Cardiac fibroblast (primary cell): Measurements from ENCODE around the gene HOXD12.

Experiments used
- DNase-seq, 2 donors: peaks; one replicate each; pipeline versions ENCODE4 v3.0.0 to v3.0.0-alpha.2; 2010; ENCODE audit warnings: low read depth in 2 of 2
- H3K4me3 ChIP-seq, 2 donors: replicated peaks in 1 of 2; 1 replicate in 1 of 2; 2 replicates in 1 of 2; pipeline ENCODE4 v1.5.1; 2011; ENCODE audit warnings: low read depth in 2 of 2, low read length in 2 of 2, mild to moderate bottlenecking in 2 of 2, moderate library complexity in 1 of 2
- TF ChIP-seq, protein P1 (sequence below): IDR thresholded peaks from one replicate; pipeline ENCODE4 v1.5.1; 2011; ENCODE audit warnings: low read depth, mild to moderate bottlenecking, low read length, inconsistent platforms

HOXD12 gene

DNA sequence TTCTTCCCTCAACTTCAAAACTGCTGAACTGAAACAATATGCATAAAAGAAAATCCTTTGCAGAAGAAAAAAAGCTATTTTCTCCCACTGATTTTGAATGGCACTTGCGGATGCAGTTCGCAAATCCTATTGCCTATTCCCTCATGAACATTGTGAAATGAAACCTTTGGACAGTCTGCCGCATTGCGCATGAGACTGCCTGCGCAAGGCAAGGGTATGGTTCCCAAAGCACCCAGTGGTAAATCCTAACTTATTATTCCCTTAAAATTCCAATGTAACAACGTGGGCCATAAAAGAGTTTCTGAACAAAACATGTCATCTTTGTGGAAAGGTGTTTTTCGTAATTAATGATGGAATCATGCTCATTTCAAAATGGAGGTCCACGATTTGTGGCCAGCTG lies 38.3 kb downstream of the HOXD12 start:
- TF ChIP-seq, protein P1, sequence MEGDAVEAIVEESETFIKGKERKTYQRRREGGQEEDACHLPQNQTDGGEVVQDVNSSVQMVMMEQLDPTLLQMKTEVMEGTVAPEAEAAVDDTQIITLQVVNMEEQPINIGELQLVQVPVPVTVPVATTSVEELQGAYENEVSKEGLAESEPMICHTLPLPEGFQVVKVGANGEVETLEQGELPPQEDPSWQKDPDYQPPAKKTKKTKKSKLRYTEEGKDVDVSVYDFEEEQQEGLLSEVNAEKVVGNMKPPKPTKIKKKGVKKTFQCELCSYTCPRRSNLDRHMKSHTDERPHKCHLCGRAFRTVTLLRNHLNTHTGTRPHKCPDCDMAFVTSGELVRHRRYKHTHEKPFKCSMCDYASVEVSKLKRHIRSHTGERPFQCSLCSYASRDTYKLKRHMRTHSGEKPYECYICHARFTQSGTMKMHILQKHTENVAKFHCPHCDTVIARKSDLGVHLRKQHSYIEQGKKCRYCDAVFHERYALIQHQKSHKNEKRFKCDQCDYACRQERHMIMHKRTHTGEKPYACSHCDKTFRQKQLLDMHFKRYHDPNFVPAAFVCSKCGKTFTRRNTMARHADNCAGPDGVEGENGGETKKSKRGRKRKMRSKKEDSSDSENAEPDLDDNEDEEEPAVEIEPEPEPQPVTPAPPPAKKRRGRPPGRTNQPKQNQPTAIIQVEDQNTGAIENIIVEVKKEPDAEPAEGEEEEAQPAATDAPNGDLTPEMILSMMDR, result no peak
- no peak overlapping the region for H3K4me3 ChIP-seq
- no peak for DNase-seq

- TF ChIP-seq, protein P1, result no peak
- DNase-seq, result no peak
- no peak overlapping the region for H3K4me3 ChIP-seq
Measured at GRCh38 chr2:176138526-176138922, 38.9 kb downstream of the HOXD12 start.

- DNase-seq, result no peak
- no peak overlapping the region for H3K4me3 ChIP-seq
- TF ChIP-seq, protein P1, result no peak
Measured at GRCh38 chr2:176138923-176139660, 39.5 kb downstream of the HOXD12 start.

GRCh38 chr2:176139661-176140512 lies 40.3 kb downstream of the HOXD12 start:
- peak overlapping the region in 1 of 2 donors; percentile 52 for H3K4me3 ChIP-seq
- TF ChIP-seq, protein P1, result no peak
- peak in 1 of 2 donors; percentile 33 for DNase-seq

DNA sequence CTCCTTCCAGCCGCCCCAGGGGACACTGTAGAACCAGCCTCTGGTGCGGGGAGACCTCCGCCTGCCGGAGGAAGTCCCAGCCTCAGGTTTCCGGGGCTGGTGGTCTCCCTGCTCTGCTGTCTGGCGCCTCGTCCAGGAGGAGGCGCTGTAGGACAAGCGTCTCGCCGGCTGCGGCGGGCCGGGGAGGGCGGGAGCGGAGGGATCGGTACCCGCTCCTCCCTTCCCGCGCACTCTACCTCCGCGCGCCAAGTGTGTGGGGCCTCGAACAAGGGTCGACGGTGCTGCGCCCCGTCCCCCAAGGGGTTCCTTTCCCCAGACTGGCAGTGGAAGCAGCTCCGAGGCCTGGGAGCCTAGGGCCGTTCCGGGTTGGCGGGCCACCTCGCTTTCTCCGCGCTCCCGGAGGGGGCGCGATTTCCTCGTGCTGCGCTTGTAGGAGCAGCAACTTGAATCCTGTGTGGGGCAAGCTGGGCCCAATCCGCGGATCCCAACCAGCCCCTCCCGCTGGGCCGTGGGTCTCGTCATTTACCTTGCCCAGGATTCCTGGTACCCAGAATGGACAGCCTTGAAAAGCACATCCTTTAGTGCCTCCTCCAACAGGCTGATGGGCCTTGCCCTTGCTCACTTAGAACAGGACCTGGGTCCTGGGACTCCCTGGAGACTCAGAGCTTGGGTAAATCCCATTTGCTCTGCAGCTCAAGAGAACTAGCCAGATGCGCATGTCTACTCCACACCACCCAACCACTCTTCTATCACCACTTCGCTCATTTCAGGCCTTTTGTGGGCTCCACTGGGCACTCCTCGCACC lies 41.1 kb downstream of the HOXD12 start:
- peak overlapping the region; percentile 44 to 52 for H3K4me3 ChIP-seq
- peak; percentile 61 to 66 for DNase-seq
- TF ChIP-seq, protein P1, result peak; percentile 73

GRCh38 chr2:176142281-176142680 lies 42.7 kb downstream of the HOXD12 start:
- TF ChIP-seq, protein P1, result no peak
- DNase-seq, result no peak
- H3K4me3 ChIP-seq, result no peak overlapping the region
